ENCODE data around the gene TTLL10.

GRCh38 chr1:1127551-1128451 is 45.9 kb upstream of the TTLL10 start:
- no peak for TF ChIP-seq CTCF (conservative IDR thresholded peaks at IDR 0.05)
- no peak for TF ChIP-seq EZH2 (IDR thresholded peaks at IDR 0.05; ENCODE audit: low read depth)

All from PC-9 (cell line).